AG09309 (cell line): ENCODE measurements around the gene PPP2R2D.

Experiments
- DNase-seq: peaks from one replicate; pipeline ENCODE4 v3.0.0-alpha.2; 2010; ENCODE audit warnings: low read depth
- H3K4me3 ChIP-seq: 2 replicates; pipeline ENCODE4 v1.5.1; 2011; ENCODE audit warnings: mild to moderate bottlenecking, low read depth, low read length, moderate library complexity; ENCODE audit not compliant: control insufficient read depth
- CTCF ChIP-seq: IDR thresholded peaks from 2 replicates; pipeline ENCODE4 v1.5.1; 2011; ENCODE audit warnings: mild to moderate bottlenecking, low read depth, low read length, inconsistent platforms; ENCODE audit not compliant: insufficient read depth, control insufficient read depth; ENCODE audit errors: missing control alignments

PPP2R2D gene

GRCh38 chr10:131900350-131901152 lies at the start of gene PPP2R2D:
PPP2R2D (plus strand) TSS chr10:131901008; CDS start chr10:131901149, 141 bp downstream.
- no peak for TF ChIP-seq CTCF
- DNase-seq: peak; percentile 31
- peak within 1 kb of the TSS; percentile 73 for H3K4me3 ChIP-seq

GRCh38 chr10:131851346-131851745 lies 49.5 kb upstream of the PPP2R2D start:
- DNase-seq: no peak
- no peak overlapping the region for H3K4me3 ChIP-seq
- TF ChIP-seq CTCF: no peak

GRCh38 chr10:131852176-131852822 lies 48.5 kb upstream of the PPP2R2D start:
- TF ChIP-seq CTCF: no peak
- H3K4me3 ChIP-seq: no peak overlapping the region
- DNase-seq: no peak

GRCh38 chr10:131852823-131853609 lies 47.8 kb upstream of the PPP2R2D start:
- no peak overlapping the region for H3K4me3 ChIP-seq
- no peak for TF ChIP-seq CTCF
- DNase-seq: no peak

- DNase-seq: no peak
- no peak overlapping the region for H3K4me3 ChIP-seq
- TF ChIP-seq CTCF: no peak
These were observed 47.2 kb upstream of the PPP2R2D start for GRCh38 chr10:131853610-131853964.

- no peak for DNase-seq
- no peak for TF ChIP-seq CTCF
- H3K4me3 ChIP-seq: no peak overlapping the region
These were observed 46.1 kb upstream of the PPP2R2D start for GRCh38 chr10:131854579-131855335.
